Peyer's patch (tissue), 4 donors: ENCODE results near the gene SLC27A2.

Source experiments
- POLR2A ChIP-seq, 2 donors: fragments of 450-650 bp; IDR thresholded peaks; one replicate each; pipeline ENCODE4 v1.5.1; 2017; ENCODE audit warnings: antibody characterized with exemption in 2 of 2, mild to moderate bottlenecking in 2 of 2, moderate library complexity in 2 of 2
- TF ChIP-seq, protein P1 (sequence below), 6 experiments: fragments of 450-650 bp in 4 of 6; fragments of 200-600 bp in 2 of 6; sonication (generic) in 1 of 6; IDR thresholded peaks; one replicate each; pipeline ENCODE4 v1.5.1; 2017 to 2019; ENCODE audit warnings: antibody characterized with exemption in 6 of 6, mild to moderate bottlenecking in 3 of 6, moderate library complexity in 1 of 6

DNA sequence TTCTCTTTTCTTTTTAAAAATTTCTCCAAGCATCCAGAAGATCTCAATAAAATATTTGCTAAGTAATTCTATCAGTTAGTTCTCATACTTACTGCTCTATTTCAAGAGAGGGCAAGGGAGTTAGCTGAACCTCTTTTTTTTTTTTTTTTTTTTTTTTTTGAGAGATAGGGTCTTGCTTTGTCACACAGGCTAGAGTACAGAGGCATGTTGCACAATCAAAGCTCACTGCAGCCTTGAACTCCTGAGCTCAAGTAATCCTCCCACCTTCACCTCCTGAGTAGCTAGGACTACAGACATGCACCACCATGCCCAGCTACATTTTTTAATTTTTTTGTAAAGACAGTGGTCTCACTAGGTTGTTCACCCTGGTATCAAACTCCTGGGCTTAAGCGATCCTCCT is 62.2 kb downstream of the SLC27A2 start:
- TF ChIP-seq, protein P1, sequence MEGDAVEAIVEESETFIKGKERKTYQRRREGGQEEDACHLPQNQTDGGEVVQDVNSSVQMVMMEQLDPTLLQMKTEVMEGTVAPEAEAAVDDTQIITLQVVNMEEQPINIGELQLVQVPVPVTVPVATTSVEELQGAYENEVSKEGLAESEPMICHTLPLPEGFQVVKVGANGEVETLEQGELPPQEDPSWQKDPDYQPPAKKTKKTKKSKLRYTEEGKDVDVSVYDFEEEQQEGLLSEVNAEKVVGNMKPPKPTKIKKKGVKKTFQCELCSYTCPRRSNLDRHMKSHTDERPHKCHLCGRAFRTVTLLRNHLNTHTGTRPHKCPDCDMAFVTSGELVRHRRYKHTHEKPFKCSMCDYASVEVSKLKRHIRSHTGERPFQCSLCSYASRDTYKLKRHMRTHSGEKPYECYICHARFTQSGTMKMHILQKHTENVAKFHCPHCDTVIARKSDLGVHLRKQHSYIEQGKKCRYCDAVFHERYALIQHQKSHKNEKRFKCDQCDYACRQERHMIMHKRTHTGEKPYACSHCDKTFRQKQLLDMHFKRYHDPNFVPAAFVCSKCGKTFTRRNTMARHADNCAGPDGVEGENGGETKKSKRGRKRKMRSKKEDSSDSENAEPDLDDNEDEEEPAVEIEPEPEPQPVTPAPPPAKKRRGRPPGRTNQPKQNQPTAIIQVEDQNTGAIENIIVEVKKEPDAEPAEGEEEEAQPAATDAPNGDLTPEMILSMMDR (IDR thresholded peaks at IDR 0.05) = no peak
- TF ChIP-seq POLR2A (IDR thresholded peaks at IDR 0.05) = no peak
